Measurements from ENCODE around the gene USF2. TPM values are rescaled to one million over a fixed set of nuclear protein-coding genes. Genes with fewer than 3 reads are reported as not detected.

USF2 gene
- total and polyA plus RNA-seq, 2 of the 4 experiments (the other 2 are of a cell fraction), result 21.3 to 65.6 TPM

DNA sequence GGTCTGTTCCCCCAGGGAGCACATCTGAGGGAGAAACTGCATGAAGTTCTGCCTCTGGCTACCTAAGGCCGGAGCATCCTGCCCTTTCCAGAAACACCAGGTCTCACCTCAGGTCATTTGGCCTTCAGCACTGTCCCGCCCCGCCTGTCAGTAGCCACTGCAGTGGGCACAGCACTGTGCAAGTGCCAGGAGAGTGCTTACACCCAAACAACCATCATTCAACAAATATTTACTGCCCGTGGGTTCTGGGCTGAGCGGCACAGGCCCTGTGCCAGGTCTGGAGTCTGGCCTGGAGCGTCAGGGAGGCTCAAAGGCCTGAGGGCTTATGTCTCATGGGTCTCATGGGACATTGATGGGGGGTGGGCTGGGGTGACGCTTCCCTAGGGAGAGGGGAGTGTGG, 2.8 kb downstream of the USF2 start:
- intact Hi-C loops (cut with micrococcal nuclease), result no loop called here
- BruUV-seq (replicated peaks), result no TSS peak

More for the DNA sequence above, 2.8 kb downstream of the USF2 start:
- Histone ChIP-seq H3K23ac (ENCODE audit: low read depth, low read length) (no peak overlapping the region), H3K4me3 (ENCODE audit: insufficient read depth, low read depth, low read length) (no peak overlapping the region), H4K91ac (ENCODE audit: insufficient read depth, low read depth, low read length) (no peak overlapping the region), H3K79me1 (ENCODE audit: low read depth in 1 of 2, low read length in 2 of 2) (peaks cover 14 to 42% of the 10 kb centered on the region in 2 experiments), H4K5ac (ENCODE audit: low read depth, low read length) (no peak overlapping the region), H3K14ac (replicated peaks; ENCODE audit: low read depth, low read length) (no peak overlapping the region), H3K27me3 (ENCODE audit: control insufficient read depth, insufficient read depth, low read length) (no peaks in the 10 kb centered on the region), H3K9ac (ENCODE audit: low read depth, low read length) (no peak overlapping the region), H4K8ac (ENCODE audit: low read depth in 2 of 2, low read length in 2 of 2) (no peak overlapping the region), H3K36me3 (ENCODE audit: control insufficient read depth, insufficient read depth, low read length) (peaks cover 45% of the 10 kb centered on the region), H3K56ac (ENCODE audit: extremely low read depth, insufficient read depth, low read length) (no peak overlapping the region), H3K27ac (ENCODE audit: insufficient read depth, low read length) (no peak overlapping the region), H3K9me3 (ENCODE audit: control insufficient read depth, insufficient read depth, low read length) (no peaks in the 10 kb centered on the region), H2BK20ac (ENCODE audit: low read depth, low read length) (no peak overlapping the region), H3K9me1 (ENCODE audit: insufficient read depth, low read length) (no peaks in the 10 kb centered on the region; the same call in 1 of the 2 replicates), H3K4ac (ENCODE audit: low read depth, low read length) (no peak overlapping the region), H4K20me1 (ENCODE audit: insufficient read depth, low read length) (no peaks in the 10 kb centered on the region), H2BK5ac (ENCODE audit: low read depth, low read length, poor library complexity, severe bottlenecking) (no peak overlapping the region), H2BK15ac (ENCODE audit: low read depth, low read length) (no peak overlapping the region), H3K18ac (ENCODE audit: low read depth, low read length) (no peak overlapping the region), H2BK120ac (ENCODE audit: low read depth, low read length) (no peak overlapping the region), H3K4me2 (ENCODE audit: low read depth, low read length) (no peak overlapping the region), H2AK5ac (ENCODE audit: low read depth, low read length) (no peak overlapping the region), H2AFZ (replicated peaks; ENCODE audit: low read length, poor library complexity) (peak overlapping the region; percentile 0), H2AK9ac (replicated peaks; ENCODE audit: low read depth, low read length, poor library complexity) (peak overlapping the region; percentile 23), H3K4me1 (ENCODE audit: control insufficient read depth, insufficient read depth, low read length) (peaks cover 4% of the 10 kb centered on the region)
- ATAC-seq (ENCODE audit: low read depth) (no peak), DNase-seq (no peak)
- ChIA-PET CTCF (no interaction called here), POLR2A (ENCODE audit: unreplicated experiment) (no interaction called here)
- dilution Hi-C loops (cut with HindIII; ENCODE audit: low sequenced_read_pairs, unreplicated experiment) (no loop called here), in situ Hi-C loops (cut with MboI; ENCODE audit: low sequenced_read_pairs) (no loop called here)
- TF ChIP-seq MAFK (IDR thresholded peaks at IDR 0.05; ENCODE audit: low read depth, low read length) (no peak), RFX5 (IDR thresholded peaks at IDR 0.05; ENCODE audit: low read depth, low read length) (no peak), RAD21 (IDR thresholded peaks at IDR 0.05; ENCODE audit: low read length) (no peak), CEBPB (IDR thresholded peaks at IDR 0.05; ENCODE audit: low read depth, low read length) (no peak), CHD1 (IDR thresholded peaks at IDR 0.05; ENCODE audit: low read depth, low read length) (no peak)
- TF ChIP-seq, protein P1, sequence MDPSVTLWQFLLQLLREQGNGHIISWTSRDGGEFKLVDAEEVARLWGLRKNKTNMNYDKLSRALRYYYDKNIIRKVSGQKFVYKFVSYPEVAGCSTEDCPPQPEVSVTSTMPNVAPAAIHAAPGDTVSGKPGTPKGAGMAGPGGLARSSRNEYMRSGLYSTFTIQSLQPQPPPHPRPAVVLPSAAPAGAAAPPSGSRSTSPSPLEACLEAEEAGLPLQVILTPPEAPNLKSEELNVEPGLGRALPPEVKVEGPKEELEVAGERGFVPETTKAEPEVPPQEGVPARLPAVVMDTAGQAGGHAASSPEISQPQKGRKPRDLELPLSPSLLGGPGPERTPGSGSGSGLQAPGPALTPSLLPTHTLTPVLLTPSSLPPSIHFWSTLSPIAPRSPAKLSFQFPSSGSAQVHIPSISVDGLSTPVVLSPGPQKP (IDR thresholded peaks at IDR 0.05; ENCODE audit: borderline replicate concordance, low read depth, low read length), result no peak
- 90% methylated on average over 2 of the region's 7 CpGs; no CpG with 5 or more reads in 1 of the 2 experiments for WGBS, 2 experiments (ENCODE audit: extremely low coverage in 2 of 2, insufficient read length in 1 of 2)

Measured in IMR-90 (cell line).